DMS153 treated with DMSO at 0.1 percent for 48 hours (cell line): Measurements from ENCODE around the gene OTUB2.

Source experiments
- DNase-seq: peaks from one replicate; lab custom pipeline; 2025; ENCODE audit not compliant: unreplicated experiment; lab: John Stamatoyannopoulos, UW

The OTUB2 gene

DNA sequence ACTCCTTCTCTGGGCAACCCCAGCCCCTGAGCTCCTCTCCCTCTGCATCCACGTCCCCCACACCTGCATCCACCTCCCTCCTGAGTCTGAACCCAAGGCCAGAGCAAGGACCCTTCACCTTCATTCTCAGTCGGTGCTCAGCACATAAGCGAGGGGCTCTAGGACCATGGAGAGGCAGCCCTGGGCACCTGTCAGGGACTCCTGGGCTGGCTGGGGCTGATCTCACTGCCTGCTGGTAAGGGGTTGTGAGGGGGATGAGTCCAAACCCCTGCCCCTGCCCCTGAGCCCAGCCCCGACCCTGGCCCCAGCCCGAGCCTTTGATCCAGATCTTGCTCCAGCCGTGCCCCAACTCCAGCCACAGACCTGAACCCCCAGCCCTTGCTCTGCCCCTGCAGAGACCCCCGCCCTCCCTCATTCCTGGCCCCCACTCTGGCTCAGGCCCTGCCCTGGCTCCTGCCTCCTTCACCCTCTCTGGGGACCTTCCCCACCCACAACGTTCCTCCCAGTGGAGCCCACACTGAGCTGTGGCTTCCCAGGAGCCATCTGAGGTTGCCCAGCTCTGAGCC, 29.9 kb upstream of the OTUB2 start:
- DNase-seq = no peak

DNA sequence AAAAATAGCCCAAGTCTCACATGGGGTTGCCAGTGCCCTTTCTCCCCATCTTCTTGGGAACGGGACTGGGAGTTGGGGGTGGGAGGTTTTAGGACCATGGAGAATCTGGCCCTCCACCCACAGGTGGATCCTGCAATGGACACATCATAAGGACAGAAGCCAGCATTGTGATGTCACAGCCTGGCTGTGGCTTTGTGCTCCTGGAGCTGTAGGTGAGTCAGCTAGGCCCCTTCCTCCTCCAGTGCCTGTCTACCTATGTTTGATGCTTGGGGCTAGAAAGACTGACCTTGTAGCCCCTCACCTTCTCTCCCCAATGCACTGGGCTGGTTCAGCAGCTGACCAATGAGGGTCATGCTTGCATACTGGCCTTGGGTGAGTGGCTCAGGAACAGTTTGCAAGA, 29.1 kb upstream of the OTUB2 start, which contains the start of gene CCDC197:
TSS of gene CCDC197 (plus strand) at position 220 of the 400 bp plus-strand sequence. CDS start 831 bp downstream, outside the sequence.
- no peak for DNase-seq

DNA sequence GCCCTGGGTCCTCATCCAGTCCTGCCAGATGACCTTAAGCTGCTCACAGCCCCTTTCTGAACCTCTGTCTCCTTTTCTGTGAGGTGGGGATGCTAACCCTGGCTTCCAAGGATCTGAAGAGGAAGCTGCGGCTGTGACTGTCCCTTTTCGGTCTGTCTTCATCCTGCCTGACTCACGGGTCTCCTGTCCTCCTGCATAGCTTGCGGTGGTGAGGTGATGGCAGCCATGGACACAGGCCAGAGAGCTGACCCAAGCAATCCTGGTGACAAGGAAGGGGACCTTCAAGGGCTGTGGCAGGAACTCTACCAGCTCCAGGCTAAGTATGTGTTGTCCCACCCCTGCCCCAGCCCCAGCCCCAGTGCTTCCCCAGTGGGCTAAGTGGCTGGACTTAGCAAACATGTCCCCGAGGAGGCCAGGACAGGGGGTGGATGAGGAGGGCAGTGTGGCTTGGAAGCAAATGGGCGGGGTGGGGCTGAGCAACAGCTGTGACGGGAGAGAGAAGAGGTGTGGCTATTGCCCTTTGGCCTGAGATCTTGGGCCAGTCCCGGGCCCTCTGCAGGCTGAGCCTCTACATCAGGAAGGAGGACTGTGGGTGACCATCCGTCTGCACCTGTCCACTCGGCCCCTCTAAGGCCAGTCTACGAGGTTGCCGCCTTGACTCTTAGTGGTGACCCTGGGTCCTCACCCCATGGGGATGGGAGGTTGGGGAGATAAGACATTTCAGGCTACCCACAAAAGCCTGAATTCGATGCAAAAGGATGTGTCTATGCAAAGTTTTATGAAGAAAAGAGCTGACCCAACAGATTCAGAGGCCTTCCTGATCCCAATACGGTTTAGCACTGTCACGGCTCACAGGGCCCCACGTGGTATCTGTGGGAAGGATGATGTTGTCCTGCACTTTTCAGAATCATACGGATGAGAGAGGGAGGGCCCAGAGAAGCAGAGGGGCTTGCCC, 27.9 kb upstream of the OTUB2 start:
- DNase-seq = no peak

DNA sequence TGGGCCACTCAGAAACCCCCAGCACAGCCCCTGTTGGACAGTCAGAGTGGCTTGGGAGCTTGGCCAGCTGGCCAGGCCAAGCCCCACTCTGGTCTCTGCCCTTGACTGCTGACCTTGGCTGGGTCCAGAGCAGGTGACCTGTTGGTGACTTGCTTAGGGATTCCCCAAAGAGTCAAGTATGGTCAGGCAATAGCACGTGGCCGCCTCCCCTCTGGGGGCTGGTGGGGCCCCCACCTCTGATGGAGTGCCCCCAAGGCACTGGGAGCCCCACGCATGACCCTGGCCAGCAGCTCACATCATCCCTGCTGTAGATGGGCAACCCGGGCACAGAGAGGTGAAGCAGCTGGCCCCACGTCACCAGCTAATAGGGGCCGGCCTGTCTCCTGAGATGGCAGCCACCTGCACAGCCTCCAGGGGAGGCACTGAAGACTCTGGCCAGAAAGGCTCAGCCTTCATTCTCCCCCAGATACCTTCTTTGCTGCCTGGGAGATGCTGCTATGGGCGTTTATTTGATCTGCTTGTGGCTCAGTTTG, 27.2 kb upstream of the OTUB2 start:
- DNase-seq = no peak

DNA sequence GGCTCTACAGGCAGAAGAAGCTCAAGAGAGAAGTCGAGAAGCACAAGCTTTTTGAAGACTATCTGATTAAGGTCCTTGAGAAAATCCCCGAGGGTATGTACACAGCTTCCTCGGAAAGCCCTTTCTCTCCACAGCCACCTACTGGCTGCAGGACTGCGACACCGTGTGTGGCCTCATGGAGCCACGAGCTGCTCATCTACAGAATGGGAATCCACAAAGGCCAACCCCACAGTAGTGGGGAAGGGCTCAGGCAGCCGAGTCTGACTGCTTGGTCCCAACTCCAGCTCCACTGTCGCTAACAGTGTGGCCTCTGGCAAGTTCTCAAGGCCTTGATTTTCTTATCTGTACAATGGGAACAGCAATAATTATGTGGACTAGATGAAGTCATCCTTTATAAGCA, 26.6 kb upstream of the OTUB2 start:
- DNase-seq = no peak

DNA sequence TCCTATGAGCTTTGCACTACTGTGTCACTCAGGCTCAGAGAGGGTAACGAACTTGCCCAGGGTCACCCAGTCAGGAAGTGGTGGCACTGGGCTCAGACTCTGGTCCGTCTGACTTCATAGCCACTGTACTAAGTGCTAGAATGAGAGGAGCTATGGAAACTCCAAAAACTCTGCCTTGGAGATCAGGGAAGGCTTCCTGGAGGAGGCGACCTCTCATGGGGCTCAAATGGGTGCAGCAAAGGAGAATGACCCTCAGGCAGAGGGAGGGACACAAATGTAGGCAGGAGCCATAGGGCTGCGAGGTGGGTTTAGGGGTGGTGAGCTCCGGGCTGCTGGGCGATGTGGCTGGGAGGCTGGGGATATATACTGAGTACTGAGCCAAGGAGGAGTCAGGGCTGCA, 25.9 kb upstream of the OTUB2 start:
- no peak for DNase-seq

DNA sequence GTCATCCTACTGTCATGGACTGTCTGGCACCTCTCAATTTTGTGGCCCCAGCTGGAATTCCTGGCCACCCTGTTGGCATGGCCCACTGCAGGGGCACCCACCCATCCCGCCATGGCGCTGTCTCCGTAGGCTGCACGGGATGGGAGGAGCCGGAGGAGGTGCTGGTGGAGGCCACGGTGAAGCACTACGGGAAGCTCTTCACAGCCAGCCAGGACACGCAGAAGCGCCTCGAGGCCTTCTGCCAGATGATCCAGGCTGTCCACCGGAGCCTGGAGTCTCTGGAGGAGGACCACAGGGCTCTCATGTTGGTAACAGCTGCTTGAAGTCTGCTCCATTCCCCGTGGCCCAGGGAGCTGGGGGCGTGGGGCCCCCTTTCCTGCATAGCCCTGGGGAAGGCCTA, 25.1 kb upstream of the OTUB2 start:
- DNase-seq = no peak

DNA sequence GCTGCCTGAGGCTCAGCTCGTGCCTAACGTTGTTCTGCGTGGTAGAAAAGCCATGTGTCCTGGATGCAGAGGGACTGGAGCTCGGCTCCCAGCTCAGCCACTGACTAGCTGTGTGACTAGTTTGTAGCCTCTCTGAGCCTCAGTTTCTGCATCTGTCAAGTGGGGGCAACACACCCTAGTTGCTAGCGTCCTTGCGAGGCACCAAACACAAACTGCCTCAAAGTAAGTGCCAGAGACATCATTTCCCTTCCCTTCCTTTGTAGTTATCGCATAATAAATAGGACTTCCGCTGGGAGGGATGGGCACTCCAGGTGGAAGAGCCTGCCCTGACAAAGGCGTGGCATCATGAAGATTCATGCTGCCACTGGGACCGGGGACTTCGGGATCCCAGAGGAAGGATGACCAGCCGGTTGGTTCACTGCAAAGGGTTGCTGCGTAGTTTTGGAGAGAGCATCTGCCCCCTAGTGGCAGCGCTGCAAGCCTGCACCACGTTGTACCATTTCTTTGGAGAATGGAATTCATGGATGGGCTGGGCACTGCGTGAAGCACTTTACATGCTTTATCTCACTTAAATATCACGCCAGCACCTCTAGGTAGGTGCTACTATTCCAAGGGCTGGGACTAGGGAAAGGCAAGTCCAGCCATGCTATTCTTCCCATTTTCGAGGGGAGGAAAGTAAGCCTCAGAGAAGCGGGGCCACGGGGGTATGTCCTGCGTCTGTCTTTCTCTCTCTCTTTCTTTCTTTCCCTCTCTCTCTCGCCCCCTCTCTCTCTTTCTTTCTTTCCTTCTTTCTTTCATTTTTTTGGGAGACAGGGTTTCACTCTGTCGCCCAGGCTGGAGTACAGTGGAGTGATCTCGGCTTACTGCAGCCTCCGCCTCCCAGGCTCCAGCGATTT, 24.4 kb upstream of the OTUB2 start:
- peak; percentile 55 for DNase-seq

DNA sequence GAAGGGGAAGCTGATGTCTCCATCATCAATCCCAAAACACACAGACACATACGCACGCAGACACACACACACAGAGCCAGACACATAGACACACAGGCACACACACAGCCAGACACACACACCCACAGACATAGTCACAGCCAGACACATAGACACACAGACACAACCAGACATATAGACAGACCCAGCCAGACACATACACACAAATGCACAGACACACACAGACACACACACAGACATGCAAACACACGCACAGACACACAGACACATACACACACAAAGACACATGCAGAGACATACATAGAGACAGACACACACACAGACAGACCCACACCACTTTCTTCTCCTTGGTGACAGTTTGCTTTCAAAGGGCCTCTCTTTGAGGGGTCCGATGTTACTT, 22.7 kb upstream of the OTUB2 start:
- DNase-seq = no peak

DNA sequence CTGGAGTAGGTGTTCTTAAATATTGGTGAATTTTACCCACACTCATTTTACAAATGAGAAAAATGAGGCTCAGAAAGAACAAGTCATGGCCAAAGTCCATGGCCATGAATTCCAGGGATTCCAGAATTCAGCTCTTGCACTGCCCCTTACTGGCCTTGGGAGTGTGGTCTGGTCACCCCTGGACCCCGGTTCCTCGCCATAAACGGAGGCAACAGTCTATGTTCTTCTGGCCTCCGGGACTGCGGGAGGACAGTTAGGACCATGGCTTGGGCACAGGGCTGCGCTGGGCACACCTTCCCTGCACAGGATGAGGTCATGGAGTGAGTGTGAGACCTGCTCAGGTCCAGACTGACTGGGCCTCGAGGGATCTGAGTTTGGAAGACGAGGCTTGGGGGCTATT, 22.1 kb upstream of the OTUB2 start:
- no peak for DNase-seq

DNA sequence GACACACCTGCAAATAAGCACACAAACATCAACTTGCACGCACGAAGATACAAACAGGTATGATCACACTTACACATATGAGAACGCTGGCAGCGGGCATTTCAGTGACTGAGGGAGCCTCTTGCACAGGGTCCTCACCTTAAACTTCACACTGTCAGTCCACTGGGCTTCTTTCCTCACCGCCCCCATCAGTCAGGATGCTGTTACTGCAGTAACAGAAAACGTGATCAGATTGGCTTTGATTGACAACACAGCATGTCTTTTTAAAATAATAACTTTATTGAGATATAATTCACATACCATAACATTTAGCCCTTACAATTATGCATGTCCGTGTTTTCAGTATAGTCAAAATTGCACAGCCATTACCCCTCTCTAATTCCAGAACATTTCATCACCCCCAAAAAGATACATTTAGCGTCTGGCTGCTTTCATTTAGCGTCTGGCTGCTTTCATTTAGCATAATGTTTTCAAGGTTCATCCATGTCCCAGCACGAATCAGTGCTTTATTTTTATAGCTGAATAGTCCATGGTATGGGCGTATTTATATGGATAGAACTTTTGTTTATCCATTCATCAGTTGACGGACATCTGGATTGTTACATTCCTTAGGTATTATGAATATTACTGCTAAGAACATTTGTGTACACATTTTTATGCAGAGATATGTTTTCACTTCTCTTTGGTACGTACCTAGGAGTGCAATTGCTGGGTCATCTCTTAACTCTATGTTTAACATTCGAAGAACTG, 20.6 kb upstream of the OTUB2 start:
- no peak for DNase-seq

DNA sequence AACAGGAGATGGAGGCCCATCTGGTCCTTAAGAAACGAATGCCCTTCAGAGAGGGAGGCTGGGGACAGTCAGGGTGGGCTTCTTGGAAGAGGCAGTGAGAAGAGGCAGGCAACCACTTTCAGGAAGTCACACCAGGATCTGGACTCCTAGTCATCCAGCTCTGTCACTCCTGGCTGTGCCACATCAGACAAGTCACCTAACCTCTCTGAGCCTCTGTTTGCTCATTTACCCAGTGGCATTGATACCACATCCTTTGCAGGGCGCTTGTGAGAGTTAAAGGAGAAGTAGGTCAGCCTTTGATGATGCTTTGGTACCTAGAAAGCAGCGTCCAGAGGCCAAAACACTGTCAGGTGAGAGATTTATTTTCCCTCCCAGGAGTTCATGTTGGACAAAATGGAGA, 17.9 kb upstream of the OTUB2 start:
- DNase-seq = no peak

DNA sequence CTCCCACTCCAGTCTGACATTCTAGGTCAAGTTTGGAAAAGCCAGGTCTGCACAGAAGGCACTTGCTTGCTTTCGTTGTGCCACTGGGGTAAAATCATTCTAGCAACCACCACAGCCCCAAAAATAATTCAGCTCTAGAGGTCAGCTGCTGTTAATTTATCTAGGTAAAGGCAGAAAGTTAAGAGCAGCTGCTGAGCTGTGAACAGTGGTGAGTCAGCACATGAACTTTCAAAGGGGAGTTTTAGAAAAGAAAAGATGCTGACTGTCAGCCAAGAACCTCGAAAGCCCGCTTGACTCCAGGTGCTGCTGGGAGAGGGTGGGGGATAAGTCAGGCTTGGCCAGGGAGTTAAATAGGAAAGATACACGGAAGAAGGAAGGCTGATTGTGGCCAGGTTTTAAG, 16.4 kb upstream of the OTUB2 start:
- no peak for DNase-seq

DNA sequence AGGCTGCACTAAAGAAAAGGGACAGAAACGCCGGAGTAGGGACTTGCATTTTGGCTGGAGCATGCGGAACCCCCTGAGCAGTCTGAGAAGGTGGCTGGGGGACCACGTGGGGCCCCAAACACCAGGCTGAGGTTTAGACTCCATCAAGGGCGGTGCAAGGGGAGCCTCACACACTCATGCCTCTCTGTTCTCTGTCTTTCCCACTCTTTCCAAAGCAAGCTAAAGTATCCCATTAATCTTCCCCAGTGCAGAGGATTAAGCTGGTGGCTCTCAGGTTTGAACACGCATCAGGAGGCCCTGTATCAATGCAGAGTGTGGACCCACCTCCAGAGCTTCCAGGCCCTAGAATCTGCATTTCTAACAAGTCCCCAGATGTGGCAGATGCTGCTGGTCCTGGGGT, 15.5 kb upstream of the OTUB2 start:
- no peak for DNase-seq

DNA sequence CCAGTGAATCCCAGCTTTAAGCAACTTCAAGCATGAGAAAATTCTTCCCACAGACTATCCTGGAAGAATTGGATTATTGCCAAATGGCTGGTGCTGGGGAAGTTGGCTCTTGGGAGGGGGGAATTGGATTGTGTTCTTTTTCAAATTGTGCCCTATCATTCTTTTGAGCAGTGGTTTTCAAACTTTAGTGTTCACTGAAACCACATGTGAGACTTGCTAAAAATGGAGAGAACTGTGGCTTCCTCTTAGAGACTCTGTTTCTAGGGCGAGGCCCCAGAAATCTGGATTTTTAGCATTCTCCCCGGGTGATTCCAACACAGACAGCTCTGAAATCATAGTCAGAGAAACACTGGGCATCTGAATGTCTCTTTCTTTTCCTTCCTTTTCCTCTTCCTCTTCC, 14.3 kb upstream of the OTUB2 start:
- no peak for DNase-seq

DNA sequence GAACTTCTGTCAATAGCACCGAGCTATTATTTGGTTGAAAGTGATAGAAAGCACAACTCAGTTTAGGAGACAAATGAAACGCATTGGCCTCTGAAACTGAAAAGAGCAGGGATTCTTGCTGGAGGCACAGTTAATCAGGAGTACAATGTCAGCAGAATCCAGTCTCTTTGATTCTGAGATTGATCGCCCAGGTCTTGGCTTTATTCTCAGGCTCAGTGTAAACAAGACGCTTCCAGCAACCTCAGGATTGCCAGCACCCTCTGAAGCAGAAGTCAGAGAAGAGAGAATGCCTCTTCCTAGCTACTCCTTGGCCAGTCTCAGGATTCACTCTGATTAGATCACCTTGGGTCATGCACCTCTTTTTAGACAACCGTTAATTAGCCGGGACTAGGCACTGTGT, 11.8 kb upstream of the OTUB2 start:
- DNase-seq = no peak

DNA sequence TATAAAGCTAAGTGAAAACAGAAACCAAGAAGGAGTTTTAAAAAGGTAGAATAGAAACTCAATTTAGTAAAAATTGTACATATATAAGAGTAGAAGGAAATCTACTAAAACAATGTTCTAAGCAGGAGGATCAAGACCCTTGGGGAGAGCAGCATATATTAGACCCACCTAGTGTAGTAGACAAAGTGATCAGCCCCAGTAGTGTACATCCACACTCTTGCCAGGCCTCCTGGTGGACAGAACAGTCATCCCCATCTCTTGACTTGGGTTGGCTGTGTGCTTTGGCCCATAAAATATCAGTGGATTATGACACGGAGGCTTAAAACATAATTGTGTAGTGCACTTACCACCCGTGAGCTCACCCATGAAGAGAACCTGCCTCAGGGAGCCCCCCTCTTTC, 10.9 kb upstream of the OTUB2 start:
- DNase-seq = no peak

DNA sequence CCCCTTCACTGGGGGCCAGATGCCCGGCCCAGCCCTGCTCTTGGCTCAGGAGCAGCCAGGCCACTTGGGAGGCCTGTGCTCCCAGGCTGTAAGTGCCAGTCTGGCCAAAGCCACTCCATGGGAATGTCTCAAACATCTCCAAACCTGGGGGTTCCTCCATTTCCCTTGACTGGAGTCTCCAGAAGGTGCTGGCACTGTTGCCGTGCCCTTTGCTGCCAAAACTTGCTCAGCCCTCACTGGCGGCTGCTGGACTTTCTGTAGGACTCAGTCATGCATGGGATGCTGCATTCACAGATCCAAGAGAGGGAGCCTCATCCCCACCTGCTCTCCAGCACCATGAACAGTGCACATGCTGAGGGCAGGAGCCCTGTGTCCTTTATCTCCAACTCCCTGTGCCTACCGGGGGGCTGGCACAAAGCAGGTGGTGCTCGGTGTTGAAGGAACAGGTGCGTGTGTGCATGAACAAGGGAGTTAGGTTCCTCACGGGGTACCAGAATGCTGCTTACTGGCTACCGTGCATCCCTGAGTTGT, 9.6 kb upstream of the OTUB2 start:
- DNase-seq = no peak

DNA sequence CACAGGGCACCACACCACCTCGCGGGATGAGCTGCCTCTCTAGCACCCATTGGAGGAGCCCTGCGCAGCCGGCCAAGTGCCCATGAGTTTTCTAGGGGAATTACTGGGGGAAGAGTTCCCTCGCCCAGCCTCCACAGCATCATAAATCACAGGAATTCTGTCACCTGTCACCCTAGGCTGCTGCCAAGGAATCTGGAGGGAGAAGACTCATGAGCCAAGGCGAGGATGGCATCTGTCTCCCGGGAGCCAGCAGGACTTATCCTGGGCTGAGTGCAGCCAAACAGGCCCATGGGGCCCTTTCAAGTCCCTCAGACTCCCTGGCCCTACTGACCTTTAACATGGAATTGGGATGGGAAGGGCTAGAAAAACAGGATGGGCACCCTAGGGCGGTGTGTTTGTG, 7.8 kb upstream of the OTUB2 start:
- DNase-seq = no peak

DNA sequence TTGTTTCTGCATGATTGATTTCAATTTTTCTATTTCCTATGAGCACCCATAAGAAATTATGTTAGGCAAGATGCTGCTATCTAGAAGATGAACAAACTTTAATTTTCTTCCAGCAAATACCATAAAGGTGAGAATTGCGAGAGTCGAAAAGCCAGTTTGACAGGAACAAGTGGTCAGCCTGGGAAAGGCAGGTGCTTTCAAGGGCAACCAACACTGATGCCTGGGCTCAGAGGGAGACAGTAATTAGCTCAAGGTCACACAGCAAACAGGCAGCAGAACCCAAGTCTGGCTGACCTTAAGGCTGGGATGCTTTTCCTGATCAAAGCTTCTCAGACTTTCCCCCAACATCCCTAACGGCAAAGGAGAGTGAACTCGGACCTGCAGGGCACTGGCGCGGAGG, 6.8 kb upstream of the OTUB2 start:
- DNase-seq = no peak
